HFFc6 (cell line): Measurements from ENCODE around the gene G6PC1. TPM values are rescaled to one million over a fixed set of nuclear protein-coding genes. Genes with fewer than 3 reads are reported as not detected.
A peak's percentile ranks its signal among the peaks of the same experiment; 100 is the strongest.

Source experiments
- DNase-seq: peaks from one replicate; pipeline ENCODE4 v3.0.0-alpha.2; 2018
- H3K27ac Mint-ChIP-seq: 2 replicates; pipeline ENCODE4 v1.8.0; 2020; ENCODE audit warnings: mild to moderate bottlenecking, mixed read lengths
- H3K27me3 Mint-ChIP-seq: 2 replicates; pipeline ENCODE4 v1.8.0; 2021; ENCODE audit warnings: mild to moderate bottlenecking, moderate library complexity, mixed read lengths; ENCODE audit not compliant: insufficient read depth
- H3K36me3 Mint-ChIP-seq: 2 replicates; pipeline ENCODE4 v1.8.0; 2021; ENCODE audit warnings: low read depth, mixed read lengths
- H3K4me1 Mint-ChIP-seq: 2 replicates; pipeline ENCODE4 v1.8.0; 2020; ENCODE audit warnings: low read depth, mixed read lengths
- H3K4me3 Mint-ChIP-seq: 2 replicates; pipeline ENCODE4 v1.8.0; 2020; ENCODE audit warnings: mild to moderate bottlenecking, moderate library complexity, mixed read lengths
- H3K9me3 Mint-ChIP-seq: 2 replicates; pipeline ENCODE4 v1.8.0; 2020; ENCODE audit warnings: mild to moderate bottlenecking, mixed read lengths
- total RNA-seq, 6 experiments: library from RNA; stranded (reverse); fragmentation: NEBNext Ultra II Directional; extraction: Animal tissue kit (Norgen Biotek cat#: 25700); gene quantifications; 2 replicates in 1 of 6; 3 replicates in 5 of 6; pipeline ENCODE4 v1.2.3, GENCODE V29; 2021
- TF ChIP-seq, protein P1 (sequence below): fragments of 200-600 bp; sonication (generic); IDR thresholded peaks from 2 replicates; pipeline ENCODE4 v1.5.0; 2021; ENCODE audit warnings: antibody characterized with exemption, mild to moderate bottlenecking

The G6PC1 gene
- total RNA-seq, 6 experiments from 2014 or later: not detected

DNA sequence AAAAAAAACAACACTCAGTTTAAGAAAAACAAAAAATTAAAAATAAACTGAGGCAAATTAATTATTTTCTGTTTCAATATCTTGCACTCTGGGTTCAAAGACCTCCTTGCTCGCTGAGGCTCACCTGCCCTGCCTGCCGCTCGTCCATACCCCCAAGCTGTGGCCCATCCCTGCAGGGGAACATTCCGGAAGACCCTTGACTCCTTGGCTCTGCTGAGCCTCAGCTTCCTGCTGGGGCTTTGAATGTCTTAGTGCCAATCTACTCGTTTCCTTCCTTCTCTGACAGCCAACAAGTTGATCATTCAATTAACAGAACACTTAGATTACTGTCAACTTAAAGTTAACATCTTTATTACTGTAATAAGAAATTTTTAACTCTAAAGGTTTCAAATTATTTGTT is 24.3 kb downstream of the G6PC1 start:
- Mint-ChIP-seq H3K4me3 (no peak overlapping the region), H3K4me1 (peaks cover 10% of the 10 kb centered on the region), H3K36me3 (no peaks in the 10 kb centered on the region), H3K9me3 (no peaks in the 10 kb centered on the region), H3K27me3 (peaks cover 25% of the 10 kb centered on the region), H3K27ac (no peak overlapping the region)
- TF ChIP-seq, protein P1, sequence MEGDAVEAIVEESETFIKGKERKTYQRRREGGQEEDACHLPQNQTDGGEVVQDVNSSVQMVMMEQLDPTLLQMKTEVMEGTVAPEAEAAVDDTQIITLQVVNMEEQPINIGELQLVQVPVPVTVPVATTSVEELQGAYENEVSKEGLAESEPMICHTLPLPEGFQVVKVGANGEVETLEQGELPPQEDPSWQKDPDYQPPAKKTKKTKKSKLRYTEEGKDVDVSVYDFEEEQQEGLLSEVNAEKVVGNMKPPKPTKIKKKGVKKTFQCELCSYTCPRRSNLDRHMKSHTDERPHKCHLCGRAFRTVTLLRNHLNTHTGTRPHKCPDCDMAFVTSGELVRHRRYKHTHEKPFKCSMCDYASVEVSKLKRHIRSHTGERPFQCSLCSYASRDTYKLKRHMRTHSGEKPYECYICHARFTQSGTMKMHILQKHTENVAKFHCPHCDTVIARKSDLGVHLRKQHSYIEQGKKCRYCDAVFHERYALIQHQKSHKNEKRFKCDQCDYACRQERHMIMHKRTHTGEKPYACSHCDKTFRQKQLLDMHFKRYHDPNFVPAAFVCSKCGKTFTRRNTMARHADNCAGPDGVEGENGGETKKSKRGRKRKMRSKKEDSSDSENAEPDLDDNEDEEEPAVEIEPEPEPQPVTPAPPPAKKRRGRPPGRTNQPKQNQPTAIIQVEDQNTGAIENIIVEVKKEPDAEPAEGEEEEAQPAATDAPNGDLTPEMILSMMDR: no peak
- no peak for DNase-seq

DNA sequence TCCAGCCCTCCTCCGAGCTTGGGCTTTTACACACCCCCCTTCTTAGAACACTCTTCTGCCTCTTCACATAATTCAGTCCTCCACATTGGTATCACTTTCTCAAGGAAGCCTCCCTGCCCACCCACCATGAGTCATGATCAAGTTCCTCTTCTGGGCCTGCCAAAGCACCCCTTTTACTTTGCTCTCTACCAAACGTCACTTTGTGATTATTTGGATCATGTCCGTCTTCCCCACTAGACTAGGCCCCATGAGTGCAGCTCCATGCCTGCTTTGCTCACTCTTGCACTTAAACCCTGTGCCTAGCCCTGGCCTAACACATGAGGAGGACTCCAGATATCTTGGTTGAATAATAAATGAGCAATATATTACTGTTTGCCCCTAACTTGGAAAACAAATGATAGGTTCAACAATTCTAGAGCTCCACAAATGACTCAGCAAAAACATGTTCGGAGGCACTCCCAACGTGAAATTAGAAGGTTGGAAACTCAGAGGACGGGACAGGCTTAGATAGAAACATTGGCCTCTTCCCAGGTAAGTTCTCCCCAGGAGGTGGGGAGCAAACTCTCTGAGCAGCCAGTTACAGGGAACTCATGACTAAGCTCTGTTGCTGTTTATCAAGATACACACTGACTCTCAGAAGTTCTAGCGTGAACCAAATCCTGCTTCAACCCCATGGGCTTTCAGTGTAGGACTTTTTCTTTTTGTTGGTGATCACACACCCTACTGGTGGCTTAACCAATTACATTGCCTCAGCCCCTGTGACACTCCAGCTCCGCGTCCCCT is 28.3 kb downstream of the G6PC1 start:
- DNase-seq: peak; percentile 80
- TF ChIP-seq, protein P1: peak; percentile 83
- no peak overlapping the region for H3K4me3 Mint-ChIP-seq
- peak overlapping the region; percentile 67 for H3K27ac Mint-ChIP-seq
- H3K36me3 Mint-ChIP-seq: no peaks in the 10 kb centered on the region
- H3K9me3 Mint-ChIP-seq: no peaks in the 10 kb centered on the region
- H3K27me3 Mint-ChIP-seq: peaks cover 10% of the 10 kb centered on the region
- peaks cover 10% of the 10 kb centered on the region for H3K4me1 Mint-ChIP-seq

DNA sequence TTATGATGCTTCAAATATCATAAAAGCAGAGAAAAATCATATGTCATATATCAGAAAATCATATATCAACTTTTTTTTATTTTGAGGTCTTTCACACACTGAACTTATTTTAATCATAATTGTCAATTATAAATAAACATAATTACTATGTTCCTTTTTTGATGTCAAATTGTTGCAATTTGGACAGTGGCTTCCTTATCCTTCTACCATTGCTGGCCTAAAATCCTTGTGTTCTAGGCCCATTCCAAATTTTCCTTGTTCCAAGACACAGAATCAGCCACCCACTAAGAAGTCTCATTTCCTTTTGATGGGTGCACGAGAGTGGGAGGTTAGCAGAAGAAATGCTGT is 28.9 kb downstream of the G6PC1 start:
- no peaks in the 10 kb centered on the region for H3K36me3 Mint-ChIP-seq
- DNase-seq: no peak
- H3K27ac Mint-ChIP-seq: no peak overlapping the region
- peaks cover 13% of the 10 kb centered on the region for H3K27me3 Mint-ChIP-seq
- TF ChIP-seq, protein P1: peak; percentile 21
- no peak overlapping the region for H3K4me3 Mint-ChIP-seq
- H3K4me1 Mint-ChIP-seq: peaks cover 10% of the 10 kb centered on the region
- H3K9me3 Mint-ChIP-seq: no peaks in the 10 kb centered on the region

DNA sequence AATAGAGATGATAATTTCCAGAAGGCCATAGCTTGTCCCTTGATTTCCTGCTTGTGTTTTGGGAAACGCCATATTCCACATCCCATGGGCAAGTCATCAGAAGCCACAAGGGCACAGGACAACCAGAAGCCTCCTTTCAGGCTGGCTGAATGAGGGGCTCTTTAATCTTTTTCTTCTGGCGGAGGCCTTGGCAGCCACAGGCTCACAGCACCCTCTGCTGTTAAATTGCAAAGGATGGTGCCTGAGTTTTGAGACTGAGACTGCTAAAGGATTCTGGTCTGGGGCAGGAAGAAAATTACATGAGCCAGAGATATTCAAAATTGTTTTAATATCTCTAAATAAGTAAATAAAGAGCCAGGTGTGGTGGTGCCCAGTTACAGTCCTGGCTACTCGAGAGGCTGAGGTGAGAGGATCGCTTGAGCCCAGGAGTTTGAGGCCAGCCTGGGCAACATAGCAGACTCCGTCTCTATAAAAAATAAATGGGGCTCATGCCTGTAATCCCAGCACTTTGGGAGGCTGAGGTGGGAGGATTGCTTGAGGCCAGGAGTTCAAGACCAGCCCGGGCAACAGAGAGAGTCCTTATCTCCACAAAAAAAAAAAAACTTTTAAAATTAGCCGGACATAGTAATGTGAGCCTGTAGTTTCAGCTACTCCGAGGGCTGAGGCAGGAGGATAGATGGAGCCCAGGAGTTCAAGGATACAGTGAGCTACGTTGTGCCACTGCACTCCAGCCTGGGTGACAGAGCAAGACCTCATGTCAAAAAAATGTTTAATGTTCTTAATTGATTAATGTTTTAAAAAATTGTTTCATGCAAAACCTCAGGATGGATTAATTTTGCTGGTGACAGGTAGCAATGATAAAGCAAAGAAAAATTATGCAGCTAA is 37.4 kb downstream of the G6PC1 start:
- Mint-ChIP-seq H3K36me3 (no peaks in the 10 kb centered on the region), H3K4me3 (no peak overlapping the region), H3K4me1 (0 out of 2 replicates have a peak, but pooled peaks cover 5% of the 10 kb centered on the region), H3K27ac (no peak overlapping the region), H3K27me3 (peaks cover 16% of the 10 kb centered on the region), H3K9me3 (no peaks in the 10 kb centered on the region)
- DNase-seq: peak; percentile 63
- TF ChIP-seq, protein P1: peak; percentile 82

DNA sequence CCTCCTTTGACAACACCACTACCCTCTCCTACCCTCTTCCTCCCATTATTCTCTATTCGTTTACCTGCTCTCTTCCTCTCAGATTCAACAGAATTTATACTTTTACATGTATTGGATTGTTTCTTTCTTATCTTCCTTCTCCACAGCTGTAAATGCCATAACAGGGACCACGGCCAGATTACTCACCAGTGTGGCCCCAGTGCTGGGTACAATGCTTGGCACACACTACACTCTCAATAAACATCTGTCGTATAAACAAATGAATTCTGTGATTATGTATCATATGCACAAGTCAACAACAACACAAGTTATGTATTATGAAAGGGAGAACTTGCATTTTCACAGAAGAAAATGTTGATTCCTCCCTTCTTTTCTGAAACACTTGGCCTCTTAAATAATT is 43.6 kb downstream of the G6PC1 start:
- Mint-ChIP-seq H3K4me1 (peaks cover 18% of the 10 kb centered on the region), H3K9me3 (no peaks in the 10 kb centered on the region), H3K36me3 (peaks cover 6% of the 10 kb centered on the region), H3K27ac (no peak overlapping the region), H3K27me3 (peaks cover 3% of the 10 kb centered on the region), H3K4me3 (no peak overlapping the region)
- no peak for DNase-seq
- TF ChIP-seq, protein P1: no peak
